NCI-H345 treated with DMSO at 0.1 percent for 48 hours (cell line): ENCODE results near the gene NUBPL.
"Not testable (repeated sequence)": the region's sequence is repeated elsewhere in the genome, so short reads cannot be mapped to it uniquely, and the experiment has no call there.

Experiments used
- DNase-seq: peaks from one replicate; lab custom pipeline; 2025; ENCODE audit not compliant: unreplicated experiment; lab: John Stamatoyannopoulos, UW

NUBPL gene

DNA sequence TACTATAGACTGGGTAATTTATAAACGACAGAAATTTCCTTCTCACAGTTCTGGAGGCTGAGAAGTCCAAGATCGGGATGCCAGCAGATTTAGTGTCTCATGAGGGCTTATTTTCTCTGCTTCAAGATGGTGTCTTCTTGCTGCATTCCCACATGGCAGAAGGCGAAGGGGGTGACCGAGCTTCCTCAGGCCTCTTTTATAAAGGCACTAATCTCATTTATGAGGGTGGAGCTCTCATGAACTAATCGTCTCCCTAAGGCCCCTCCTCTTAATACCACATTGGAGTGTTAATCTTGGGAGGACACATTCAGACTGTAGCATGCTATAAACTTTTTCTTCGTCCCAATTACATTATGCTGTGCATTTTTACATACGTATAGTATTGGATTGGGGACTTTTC, 315.5 kb downstream of the NUBPL start:
- no peak for DNase-seq

DNA sequence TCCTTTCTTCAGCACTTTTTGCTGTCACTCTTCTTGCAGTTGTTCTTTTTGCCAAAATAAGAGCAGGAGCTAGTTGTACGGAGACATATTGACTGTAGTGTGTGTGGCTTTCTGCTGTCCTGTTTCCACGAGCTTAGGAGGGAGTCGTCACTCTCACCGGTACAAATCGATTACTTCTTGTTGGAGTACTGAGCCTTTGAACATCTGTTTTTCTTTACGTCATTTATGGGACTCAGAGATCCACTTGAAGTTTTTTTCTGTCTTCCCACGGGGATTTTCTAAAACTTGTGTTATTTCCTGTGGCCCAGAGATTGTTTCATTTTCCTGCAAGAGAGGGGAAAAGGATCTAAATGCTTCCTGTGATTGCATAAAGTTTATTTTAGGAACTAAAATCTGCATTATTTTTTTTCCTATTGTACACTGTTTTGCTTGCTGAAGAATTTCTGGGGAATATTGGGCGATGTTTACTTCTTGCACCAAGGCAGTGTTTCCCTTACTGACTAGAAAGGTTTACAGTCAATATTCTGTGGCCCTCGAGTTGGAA, 316.1 kb downstream of the NUBPL start:
- no peak for DNase-seq

- DNase-seq = no peak
Measured at GRCh38 chr14:31879661-31880348, 318.6 kb downstream of the NUBPL start.

DNA sequence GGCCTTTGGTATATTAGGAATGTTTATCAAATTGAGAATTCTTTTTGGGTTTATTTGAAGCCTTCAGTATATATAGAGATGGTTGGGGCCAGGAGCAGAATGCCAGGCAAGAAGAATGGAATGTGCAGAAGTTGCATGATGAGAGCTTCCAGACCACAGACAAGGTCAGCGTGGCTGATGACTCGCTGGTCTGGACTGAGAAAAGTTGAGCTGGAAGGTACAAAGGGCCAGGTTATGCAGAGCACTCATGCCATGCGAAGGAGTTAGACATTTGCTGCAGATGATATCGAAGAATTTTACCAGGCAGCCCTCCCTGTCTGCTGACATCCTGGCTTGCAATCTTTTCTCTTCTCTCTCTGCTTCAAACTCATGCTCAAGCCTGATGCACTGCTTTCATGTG, 319.7 kb downstream of the NUBPL start:
- no peak for DNase-seq

GRCh38 chr14:31881531-31882310, 320.5 kb downstream of the NUBPL start:
- no peak for DNase-seq

DNA sequence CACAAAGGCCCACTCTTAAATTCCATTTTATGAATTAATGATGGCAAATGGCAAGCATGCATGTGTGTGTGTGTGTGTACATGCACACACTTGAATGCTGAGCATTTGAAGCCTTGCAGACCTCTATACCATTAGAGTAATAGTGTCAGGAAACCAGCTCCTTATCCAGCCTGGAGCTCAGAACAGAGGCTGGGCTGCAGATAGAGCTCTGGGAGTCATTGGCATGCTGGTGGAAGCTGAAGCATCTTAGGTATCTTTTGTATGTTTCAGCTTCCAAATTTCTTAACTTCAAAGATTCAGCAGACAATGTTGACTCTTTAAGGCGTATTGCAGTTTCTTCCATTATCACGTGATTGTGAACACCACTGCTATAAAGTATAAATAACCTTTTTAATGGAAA, 323.0 kb downstream of the NUBPL start:
- DNase-seq = no peak

GRCh38 chr14:31884776-31885379, 323.7 kb downstream of the NUBPL start:
- DNase-seq = no peak

DNA sequence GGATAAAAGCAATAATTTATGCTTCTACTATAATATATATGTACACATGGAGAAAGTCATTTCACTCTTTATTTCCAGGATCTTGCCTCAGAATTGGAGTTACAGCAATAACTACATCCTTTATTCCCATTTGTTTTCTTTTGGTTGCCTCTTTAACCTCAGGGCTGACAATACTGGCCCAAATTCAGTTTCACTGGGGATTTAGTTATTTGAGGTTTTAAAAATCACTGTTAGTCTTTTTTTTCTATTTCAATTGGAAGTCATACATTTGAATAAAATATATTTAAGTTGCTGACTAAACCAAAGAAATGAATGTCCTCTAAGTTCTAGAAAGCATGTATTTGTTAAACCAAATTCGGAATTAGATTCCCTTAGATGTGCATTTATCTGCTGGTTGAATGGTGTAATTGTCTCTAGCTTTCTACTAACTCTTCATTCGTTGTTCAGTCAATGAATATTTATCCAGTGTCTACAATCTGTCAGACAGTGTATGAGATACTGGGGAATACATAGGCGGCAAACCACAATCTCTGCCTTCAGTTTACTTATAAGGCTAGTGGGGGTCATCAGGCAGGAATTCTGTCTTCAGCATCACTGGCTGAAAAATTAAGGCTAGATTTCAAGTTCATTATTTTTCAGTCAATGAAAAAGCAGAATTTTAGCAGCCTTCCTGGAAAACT, 325.1 kb downstream of the NUBPL start:
- DNase-seq = no peak

GRCh38 chr14:31887929-31888580, 326.9 kb downstream of the NUBPL start:
- DNase-seq = no peak

GRCh38 chr14:31889297-31889696, 328.1 kb downstream of the NUBPL start:
- no peak for DNase-seq

DNA sequence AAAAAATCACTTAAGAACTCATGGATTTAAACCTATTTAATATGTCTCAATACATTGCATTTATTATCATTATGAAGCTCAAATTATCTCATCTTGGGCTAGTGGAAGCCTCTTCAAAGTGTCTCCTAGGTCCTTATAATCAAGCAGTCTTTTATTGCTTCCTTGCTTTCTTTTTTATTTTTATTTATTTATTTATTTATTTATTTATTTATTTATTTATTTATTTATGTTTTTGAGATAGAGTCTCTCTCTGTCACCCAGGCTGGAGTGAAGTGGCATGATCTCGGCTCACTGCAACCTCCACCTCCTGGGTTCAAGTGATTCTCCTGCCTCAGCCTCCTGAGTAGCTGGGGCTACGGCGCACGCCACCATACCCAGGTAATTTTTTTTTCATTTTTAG, 329.0 kb downstream of the NUBPL start:
- not testable (repeated sequence) for DNase-seq

DNA sequence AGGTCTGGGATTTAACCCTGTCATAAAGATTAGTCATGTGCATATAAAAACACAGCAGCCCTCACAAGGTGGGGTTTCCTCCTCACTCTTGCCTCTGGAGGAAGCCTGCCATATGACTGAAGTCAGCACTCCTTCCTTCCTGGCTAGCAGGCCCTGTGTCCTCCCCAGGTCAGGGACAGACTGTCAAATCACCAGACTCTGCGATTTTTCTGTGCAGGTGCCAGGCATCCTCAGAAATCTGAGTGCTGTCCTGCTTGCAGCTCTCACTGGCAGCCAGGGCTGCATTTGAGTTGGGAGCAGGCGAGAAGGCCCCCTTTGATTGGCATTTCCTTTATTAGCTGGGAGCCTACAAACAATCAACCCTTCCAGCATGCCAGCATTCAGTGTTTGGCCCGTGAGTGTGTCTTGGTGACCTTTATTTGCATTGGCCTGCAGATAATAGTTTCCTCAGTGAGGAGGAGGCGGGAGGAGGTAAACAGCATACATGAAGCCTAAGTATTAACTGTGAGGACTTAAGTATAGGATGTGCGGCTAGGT, 332.1 kb downstream of the NUBPL start:
- DNase-seq = no peak

- DNase-seq = no peak
Measured at GRCh38 chr14:31894351-31894750, 333.1 kb downstream of the NUBPL start.

DNA sequence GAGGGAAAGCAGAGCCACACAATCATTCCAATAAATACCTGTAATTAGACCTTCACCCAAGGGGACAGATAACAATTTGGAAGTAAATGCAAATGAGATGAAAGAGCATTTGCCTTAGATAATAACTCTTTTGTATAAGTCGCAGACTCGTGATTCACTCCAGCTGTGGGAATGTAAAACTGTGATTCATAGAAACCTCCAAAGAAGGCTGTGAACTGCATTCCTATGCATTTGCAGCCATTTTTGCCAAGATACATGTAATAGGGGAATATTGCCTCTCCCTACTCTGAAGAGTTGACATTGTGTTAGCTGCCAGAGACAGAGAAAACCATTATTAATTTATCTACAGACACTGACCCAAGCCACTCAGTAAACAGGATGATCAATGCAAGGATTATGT, 334.0 kb downstream of the NUBPL start:
- DNase-seq = no peak

GRCh38 chr14:31895646-31896045, 334.4 kb downstream of the NUBPL start:
- DNase-seq = no peak

GRCh38 chr14:31897581-31898186, 336.5 kb downstream of the NUBPL start:
- no peak for DNase-seq

DNA sequence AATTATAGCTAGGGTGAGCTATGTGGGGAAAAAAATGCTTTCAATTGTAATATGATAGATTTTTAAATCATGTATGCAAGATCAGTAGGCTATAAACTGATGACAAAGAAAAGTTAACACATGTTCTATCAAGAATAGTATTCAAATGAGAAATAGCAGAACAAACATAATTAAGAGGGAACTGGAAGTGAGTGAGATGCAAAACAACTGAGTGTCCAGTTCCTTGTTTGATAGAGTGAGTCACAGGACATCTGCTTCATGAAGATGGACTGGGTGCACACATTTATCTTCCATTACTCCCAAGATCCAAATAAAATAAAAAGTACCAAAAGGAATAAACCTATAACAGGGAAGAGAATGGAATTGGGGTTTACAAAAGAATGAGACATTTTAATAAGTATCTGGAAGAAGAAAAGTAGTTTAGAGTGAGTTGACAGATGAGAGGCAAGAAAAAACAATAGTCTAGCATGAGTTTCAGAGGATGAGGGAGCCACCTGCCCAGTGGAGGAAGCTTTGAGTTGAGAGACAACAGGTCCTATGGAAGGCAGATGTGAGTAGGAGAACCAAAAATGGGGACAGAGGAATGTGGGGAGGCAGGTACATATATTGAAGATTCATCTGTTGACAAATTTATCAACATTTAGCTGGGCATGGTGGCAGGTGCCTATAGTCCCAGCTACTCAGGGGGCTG, 337.8 kb downstream of the NUBPL start:
- DNase-seq = no peak

DNA sequence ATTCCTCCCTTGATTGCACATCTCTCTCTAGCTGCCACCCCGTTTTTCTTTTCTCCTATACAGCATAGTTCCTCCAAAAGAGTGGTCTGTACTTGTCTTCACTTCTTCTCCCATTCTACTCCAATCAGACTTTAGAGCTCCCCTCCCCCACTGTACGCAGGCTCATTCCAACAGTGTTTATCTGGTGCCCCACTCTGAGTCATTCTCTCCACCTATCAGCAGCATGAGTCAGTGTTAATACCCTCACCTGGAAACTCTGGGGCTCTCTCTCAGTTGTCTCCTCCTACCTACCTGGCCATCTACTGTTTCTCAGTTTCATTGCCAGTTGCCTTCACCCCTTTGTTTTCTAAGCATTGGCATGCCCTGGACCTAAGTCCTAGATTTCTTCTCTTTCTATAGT, 340.8 kb downstream of the NUBPL start:
- DNase-seq = no peak

- no peak for DNase-seq
Measured at GRCh38 chr14:31902945-31903646, 341.9 kb downstream of the NUBPL start.
